ENCODE results near the gene MIR17HG. TPM values are rescaled to one million over a fixed set of nuclear protein-coding genes. Genes with fewer than 3 reads are reported as not detected.

The MIR17HG gene
- total RNA-seq, 4 donors from 2014 or later, result 3.3 to 16.2 (median 4.6) TPM

DNA sequence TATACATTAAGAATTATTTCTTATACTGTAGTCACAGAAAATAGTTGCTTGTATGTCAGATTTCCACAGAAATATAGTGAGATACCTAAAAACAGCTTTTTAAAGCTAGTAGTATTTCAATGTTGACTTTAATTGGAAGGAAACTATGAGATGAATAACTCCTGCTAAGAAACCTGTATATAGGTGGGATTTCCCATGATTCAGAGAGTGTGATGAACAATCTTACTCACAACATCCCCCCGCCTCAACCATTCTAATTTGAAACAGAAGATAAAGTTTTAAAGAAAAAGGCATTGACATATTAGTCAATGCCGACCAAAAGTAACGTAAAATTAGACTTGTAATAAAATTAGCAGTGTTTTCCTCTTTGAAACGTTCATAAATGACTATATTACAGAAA is 1.4 kb upstream of the MIR17HG start:
- H3K9me3 ChIP-seq, result no peaks in the 10 kb centered on the region
- H3K4me1 ChIP-seq, result no peaks in the 10 kb centered on the region
- H3K36me3 ChIP-seq, result no peaks in the 10 kb centered on the region
- H3K4me3 ChIP-seq, result no peak overlapping the region
- no peaks in the 10 kb centered on the region for H3K27me3 ChIP-seq
- intact Hi-C loops (cut with DNase I; ENCODE audit: low total_unique reads), result no loop called here
- TF ChIP-seq, protein P1, sequence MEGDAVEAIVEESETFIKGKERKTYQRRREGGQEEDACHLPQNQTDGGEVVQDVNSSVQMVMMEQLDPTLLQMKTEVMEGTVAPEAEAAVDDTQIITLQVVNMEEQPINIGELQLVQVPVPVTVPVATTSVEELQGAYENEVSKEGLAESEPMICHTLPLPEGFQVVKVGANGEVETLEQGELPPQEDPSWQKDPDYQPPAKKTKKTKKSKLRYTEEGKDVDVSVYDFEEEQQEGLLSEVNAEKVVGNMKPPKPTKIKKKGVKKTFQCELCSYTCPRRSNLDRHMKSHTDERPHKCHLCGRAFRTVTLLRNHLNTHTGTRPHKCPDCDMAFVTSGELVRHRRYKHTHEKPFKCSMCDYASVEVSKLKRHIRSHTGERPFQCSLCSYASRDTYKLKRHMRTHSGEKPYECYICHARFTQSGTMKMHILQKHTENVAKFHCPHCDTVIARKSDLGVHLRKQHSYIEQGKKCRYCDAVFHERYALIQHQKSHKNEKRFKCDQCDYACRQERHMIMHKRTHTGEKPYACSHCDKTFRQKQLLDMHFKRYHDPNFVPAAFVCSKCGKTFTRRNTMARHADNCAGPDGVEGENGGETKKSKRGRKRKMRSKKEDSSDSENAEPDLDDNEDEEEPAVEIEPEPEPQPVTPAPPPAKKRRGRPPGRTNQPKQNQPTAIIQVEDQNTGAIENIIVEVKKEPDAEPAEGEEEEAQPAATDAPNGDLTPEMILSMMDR (IDR thresholded peaks at IDR 0.05), result no peak
- no peak for TF ChIP-seq POLR2A (IDR thresholded peaks at IDR 0.05)
- no peak overlapping the region for H3K27ac ChIP-seq
- no peak for DNase-seq

DNA sequence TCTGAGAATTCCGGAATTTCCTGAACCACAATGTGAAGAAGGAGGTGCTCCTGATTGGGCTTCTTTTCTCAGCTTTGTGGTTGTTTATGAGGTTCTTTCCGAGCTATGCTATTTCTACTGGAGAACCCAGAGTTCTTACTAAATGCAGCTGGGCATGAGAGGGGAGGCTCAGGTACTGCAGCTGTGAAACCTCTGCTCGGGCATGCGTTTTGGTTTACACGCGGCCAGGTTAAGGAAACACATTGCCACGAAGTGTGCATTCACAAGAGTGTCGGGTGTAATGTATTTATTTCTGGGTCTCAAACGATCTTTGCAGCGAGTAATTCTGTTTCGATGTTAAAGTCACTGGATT is 661 bp upstream of the MIR17HG start:
- Histone ChIP-seq H3K27me3 (no peaks in the 10 kb centered on the region), H3K27ac (peak overlapping the region; percentile 93 to 96), H3K9me3 (no peaks in the 10 kb centered on the region), H3K36me3 (no peaks in the 10 kb centered on the region), H3K4me1 (no peaks in the 10 kb centered on the region), H3K4me3 (peak overlapping the region; percentile 48 to 95)
- intact Hi-C loops (cut with DNase I; ENCODE audit: low total_unique reads), result no loop called here
- no peak for DNase-seq
- TF ChIP-seq POLR2A (IDR thresholded peaks at IDR 0.05), result no peak
- TF ChIP-seq, protein P1 (IDR thresholded peaks at IDR 0.05), result no peak

DNA sequence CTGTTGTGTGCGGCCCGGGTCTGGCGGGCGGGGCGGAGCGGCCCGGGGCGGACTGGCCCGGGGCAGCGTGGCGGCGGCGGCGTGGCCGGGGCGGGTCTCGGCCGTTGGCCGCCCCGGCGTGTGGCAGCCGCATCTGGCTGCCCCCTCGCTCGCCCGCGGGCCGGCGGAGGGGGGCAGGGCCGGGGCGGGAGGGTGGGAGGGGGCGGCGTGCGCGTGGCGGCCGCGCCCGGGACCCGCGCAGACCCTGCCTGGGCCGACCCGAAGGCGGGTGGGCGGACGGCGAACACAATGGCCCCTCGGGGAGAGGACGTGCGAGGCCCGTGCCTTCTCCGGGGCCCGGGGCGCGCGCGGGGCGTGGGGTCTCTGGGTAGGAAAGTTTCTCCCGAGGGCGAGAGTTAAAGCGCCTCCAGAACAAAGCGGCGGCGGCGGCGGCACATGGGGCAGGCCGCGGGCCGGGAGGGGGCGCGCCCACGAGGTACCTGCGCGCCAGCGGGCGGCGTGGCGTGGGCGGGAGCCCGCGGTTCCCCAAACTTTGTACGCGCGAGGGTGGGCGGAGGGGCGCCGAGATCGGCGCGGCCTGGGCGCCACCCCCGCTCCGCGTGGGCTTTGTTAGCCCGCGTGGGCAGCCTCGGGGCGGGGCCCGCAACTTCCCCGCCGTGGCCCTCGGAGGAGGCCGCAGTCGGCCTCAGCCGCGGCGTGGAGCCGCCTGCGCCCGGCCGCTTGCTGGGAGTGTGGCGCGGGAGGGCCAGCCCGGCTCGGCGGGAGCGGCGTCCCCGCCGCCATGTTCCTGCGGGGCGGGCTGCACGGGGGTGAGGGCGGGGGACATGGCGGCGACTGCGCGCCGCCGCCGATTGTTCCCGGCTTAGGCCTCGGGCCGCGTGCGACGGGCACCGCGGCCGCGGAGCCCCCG is 764 bp downstream of the MIR17HG start:
- peak; percentile 26 to 43 for DNase-seq
- Histone ChIP-seq H3K27me3 (no peaks in the 10 kb centered on the region), H3K4me3 (peak overlapping the region; percentile 48 to 95), H3K36me3 (no peaks in the 10 kb centered on the region), H3K9me3 (no peaks in the 10 kb centered on the region), H3K27ac (peak overlapping the region; percentile 93 to 96), H3K4me1 (no peaks in the 10 kb centered on the region)
- no peak for TF ChIP-seq POLR2A (IDR thresholded peaks at IDR 0.05)
- TF ChIP-seq, protein P1 (IDR thresholded peaks at IDR 0.05), result peak in 2 of 4 experiments; percentile 4 to 34
- intact Hi-C loops (cut with DNase I; ENCODE audit: low total_unique reads), result no loop called here

DNA sequence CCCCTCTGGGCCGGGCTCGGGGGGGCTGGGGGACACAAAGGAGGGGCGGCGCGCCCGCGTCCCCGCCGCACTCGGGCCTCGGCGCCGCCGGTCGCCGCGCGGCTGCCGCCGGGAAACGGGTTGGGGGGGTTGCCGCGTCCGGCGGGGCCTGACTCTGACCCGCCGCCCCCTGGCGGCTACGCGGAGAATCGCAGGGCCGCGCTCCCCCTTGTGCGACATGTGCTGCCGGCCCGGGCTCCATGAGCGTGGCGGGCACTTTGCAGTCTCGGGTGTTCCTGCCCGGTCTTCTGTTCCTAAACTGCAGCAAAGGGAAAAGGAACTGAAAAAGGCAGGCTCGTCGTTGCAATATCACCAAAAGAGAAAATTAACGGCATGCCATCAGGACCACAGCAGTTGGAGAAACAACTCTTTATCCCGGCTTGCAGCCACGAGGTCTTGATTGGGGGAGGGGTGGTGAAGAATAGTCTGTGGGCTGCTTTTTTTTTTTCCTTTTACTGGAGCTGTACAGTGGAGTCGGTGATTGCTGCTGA is 1.5 kb downstream of the MIR17HG start:
- no peaks in the 10 kb centered on the region for H3K9me3 ChIP-seq
- H3K36me3 ChIP-seq, result no peaks in the 10 kb centered on the region
- peak overlapping the region; percentile 48 to 95 for H3K4me3 ChIP-seq
- TF ChIP-seq POLR2A (IDR thresholded peaks at IDR 0.05), result peak in 1 of 2 donors; percentile 50
- TF ChIP-seq, protein P1 (IDR thresholded peaks at IDR 0.05), result peak; percentile 79 to 99 (median 95)
- H3K27me3 ChIP-seq, result no peaks in the 10 kb centered on the region
- peak; percentile 86 to 92 for DNase-seq
- H3K27ac ChIP-seq, result peak overlapping the region; percentile 93 to 96
- no peaks in the 10 kb centered on the region for H3K4me1 ChIP-seq
- intact Hi-C loops (cut with DNase I; ENCODE audit: low total_unique reads), result no loop called here
